Stimulated activated CD8-positive, alpha-beta memory T cell treated with anti-CD3 and anti-CD28 coated beads, Interleukin-15, amount 100 ng/mL, for 48 hours (primary cell): Measurements from ENCODE around the gene ANKRD52.

ENCODE experiments used
- DNase-seq, 2 donors: peaks; one replicate each; pipeline ENCODE4 v3.0.0-alpha.2; 2020; ENCODE audit warnings: low read depth in 2 of 2

ANKRD52 gene

DNA sequence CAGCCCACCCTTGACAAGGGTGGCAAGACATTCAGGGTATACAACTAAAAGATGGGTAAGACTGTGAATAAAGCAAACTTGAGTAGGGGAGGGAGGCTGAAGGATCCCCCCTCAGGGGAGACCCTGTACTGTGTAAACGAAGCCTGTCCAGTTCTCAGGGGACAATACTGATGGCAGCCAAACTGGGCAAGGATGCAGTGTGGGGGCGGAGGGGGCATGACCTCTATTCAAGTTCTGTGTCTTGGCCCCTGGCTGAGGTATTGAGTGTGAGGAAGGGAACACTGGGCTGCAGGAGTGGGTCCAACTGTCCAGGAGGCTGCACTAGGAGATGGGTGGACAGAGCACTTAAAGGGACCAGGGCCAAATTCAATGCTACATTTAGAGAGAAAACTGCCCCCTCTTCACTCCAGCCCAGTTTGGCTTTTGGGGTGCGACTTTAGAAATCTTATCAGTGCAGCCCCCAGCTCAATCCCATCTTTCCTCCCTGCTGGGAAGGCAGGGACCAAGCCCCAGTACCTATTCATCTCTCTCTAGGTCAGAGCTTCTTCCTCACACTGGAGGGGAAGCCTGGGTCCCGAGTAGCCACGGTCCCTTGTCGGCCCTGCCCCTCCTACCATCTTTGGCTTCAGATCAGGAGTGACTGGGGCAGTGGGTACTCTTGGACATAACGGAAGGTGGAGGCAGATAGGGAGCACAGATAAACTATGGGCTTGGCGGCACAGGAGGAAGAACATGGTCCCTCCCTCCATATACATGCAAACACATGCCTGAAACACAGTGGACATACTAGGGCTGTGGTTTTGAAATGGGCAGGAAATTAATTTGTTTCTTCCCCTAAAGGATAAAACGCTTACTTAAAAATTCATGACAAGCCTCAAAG lies 16.5 kb downstream of the ANKRD52 start:
- DNase-seq, result no peak

GRCh38 chr12:56237552-56237951 lies 20.6 kb downstream of the ANKRD52 start:
- no peak for DNase-seq

DNA sequence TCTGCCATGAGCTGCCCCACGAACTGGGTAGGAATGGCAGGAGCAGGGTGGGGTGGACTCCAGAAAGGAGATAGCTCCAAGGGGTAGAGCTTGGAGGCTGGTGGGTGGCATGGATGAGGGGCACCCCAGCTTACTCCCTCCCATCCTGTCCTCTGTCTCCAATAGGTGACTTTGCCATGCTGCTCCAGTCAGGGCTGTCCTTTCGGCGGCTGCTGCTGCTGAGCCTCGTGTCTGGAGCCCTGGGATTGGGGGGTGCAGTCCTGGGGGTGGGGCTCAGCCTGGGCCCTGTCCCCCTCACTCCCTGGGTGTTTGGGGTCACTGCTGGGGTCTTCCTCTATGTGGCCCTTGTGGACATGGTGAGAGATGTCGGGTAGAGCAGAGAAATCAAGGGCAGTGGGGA lies 21.2 kb downstream of the ANKRD52 start:
- DNase-seq, result no peak

- no peak for DNase-seq
Measured at GRCh38 chr12:56236091-56236490, 22.1 kb downstream of the ANKRD52 start.

DNA sequence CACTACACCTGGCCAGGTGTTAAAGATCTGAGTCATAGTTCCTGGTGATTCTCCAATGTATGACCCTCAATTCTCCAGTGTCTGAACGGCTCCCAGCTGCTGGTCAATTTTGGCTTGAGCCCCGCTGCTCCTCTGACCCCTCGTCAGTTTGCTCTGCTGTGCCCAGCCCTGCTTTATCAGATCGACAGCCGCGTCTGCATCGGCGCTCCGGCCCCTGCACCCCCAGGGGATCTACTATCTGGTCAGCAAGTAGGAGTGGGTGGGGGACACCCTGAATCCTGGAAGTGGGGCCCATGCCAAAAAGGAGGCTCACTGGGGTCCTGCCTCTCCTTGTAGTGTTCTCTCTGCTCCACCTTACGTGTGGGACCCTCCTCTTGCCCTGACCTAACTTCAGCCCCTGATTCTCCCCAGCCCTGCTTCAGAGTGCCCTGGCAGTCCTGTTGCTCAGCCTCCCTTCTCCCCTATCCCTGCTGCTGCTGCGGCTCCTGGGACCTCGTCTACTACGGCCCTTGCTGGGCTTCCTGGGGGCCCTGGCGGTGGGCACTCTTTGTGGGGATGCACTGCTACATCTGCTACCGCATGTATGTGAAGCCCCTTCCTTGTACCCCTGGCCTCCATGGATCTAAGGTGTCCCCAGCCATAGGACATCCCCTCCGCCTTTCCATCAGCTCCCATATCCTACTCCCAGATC lies 23.3 kb downstream of the ANKRD52 start:
- DNase-seq, result no peak

DNA sequence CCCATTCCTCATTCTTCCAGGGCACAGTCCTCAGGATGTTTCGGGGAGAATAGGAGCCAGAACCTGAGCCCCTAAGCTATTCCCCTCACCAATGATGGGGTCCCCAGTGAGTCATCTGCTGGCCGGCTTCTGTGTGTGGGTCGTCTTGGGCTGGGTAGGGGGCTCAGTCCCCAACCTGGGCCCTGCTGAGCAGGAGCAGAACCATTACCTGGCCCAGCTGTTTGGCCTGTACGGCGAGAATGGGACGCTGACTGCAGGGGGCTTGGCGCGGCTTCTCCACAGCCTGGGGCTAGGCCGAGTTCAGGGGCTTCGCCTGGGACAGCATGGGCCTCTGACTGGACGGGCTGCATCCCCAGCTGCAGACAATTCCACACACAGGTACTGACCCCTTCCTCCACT lies 27.0 kb downstream of the ANKRD52 start:
- DNase-seq, result no peak

DNA sequence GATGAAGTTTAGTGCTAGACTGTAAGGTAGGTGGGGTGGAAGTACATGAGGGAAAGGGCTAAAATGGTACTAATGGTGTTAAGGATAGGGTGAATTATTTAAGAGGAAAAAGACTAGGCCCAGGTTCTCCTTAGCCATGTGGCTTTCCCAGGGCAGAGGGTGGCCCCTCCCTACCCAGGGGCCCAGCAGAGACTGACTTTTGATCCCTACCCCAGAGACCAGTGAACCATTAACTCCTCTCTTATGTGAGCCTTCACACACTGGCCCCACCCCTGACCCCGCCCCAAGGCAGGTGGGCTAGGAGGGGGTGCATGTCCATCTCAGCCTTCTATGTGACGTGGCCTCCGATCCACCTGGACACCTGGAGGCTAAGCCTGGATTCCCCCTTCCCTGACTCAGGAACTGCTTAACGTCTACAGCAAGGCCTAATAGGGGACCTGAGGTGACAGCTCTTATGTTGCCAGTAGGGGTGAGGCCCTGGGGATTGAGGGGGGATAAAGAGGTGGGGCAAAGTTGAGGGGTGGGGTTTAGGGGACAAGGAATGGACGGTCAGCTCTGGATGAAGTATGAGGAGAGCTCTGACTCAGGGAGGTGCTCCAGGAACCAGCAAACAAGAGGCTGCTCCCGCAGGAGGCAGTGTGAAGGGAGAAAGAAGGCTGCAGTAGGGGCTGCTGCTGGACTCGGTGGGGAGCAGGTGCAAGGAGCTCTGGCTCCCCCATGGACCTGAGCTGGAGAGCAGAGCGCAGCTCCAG lies 27.6 kb downstream of the ANKRD52 start:
- DNase-seq, result no peak

GRCh38 chr12:56229916-56230431 lies 28.2 kb downstream of the ANKRD52 start, which contains the start of gene SLC39A5:
Gene SLC39A5, plus strand, starts transcription at chr12:56230051. Its CDS starts 1,224 bp downstream, at chr12:56231275.
- DNase-seq, result no peak

DNA sequence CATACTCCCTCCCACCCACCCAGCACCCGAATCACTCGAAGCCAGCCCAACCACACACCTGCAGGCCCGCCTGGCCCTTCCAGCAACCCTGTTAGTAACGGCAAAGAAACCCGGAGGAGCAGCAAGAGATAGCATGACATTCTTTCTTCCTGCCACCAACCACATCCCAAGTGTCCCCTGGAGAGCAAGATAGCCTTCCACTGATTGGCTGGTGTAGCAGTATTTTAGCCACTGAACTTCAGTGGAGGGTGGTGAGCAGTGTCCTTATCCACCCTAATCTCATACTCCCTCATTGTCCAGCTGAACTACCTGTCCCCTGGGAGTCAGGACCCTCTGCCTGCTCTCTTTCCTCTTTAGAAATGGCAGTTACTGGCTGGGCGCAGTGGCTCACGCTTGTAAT lies 29.1 kb downstream of the ANKRD52 start:
- no peak for DNase-seq

GRCh38 chr12:56224954-56225353 lies 33.2 kb downstream of the ANKRD52 start:
- no peak for DNase-seq

DNA sequence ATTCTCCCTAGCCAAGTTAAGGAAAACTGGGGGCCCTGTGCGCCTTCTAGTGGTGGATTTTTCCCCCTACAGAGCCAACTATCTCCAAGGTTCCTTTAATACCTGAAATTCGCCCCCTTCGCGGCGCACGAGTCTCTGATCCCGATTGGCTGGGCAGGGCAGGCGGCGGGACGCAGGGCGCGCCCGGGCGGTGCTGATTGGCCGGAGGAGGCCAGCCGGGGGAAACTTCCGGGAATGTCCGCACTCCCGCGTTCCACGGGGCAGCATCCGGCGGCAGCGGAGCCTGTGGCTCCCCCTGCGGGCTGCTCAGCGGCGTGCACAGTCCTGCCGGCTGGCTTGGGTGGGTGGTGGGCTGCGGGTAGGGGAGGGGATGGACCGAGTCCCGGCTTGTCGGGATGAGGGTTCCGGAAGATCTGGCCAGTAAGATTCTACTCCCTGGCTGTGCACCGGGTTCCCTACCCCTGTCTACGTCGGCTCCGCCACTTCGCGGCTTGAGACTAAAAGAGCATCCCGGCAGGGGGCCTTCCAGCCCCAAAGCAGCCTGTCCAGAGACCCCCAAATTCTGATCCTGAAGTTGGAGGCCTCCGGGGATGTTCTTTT lies 34.0 kb downstream of the ANKRD52 start, which contains the start of gene NABP2:
NABP2 (plus strand) TSS at position 241 of the 600 bp plus-strand sequence. CDS start 515 bp downstream, outside the sequence.
- peak; percentile 94 to 98 for DNase-seq

GRCh38 chr12:56223571-56224101 lies 34.5 kb downstream of the ANKRD52 start:
- DNase-seq, result no peak

GRCh38 chr12:56222531-56222895 lies 35.7 kb downstream of the ANKRD52 start:
- no peak for DNase-seq

DNA sequence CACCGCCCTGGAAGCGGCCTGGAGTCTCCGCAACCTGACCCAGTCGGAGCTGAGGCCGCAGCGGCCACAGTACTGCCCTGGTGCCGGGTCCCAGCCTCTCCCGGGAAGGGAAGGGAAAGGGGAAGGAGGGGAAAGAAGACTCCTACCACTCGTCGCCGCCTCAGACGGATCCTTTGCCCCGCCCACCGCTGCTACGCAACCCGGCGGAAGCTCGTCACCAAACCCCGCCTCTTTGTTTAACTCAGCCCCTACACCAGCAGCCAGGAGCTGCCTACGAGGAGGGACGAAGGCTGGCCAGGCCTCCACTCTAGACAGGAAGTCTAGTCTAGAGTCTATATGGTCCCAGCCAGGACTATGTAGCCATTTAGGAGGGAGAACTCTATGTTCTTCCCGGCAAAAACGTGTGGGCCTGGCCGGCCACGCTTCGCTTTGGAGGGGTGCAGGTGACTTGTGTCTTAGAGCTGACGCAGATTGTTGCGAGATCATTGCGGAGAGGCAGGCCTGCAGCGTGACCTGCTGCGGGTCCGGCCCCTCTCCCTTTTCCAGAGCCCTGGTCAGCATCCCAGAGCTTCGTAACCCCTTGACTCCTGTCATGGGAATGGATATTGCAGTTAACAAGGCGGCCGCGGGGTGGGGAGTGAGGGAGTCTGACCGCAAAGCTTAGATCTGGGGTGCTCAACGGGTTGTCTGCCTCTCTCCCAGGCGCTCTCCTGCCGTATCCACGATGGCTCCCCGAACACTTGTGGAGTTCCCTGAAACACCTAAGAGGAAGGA lies 36.2 kb downstream of the ANKRD52 start, which contains the start of gene RNF41:
RNF41 (minus strand) TSS at position 166 of the 774 bp plus-strand sequence. CDS start 7,875 bp downstream, outside the sequence.
- peak; percentile 85 to 88 for DNase-seq

DNA sequence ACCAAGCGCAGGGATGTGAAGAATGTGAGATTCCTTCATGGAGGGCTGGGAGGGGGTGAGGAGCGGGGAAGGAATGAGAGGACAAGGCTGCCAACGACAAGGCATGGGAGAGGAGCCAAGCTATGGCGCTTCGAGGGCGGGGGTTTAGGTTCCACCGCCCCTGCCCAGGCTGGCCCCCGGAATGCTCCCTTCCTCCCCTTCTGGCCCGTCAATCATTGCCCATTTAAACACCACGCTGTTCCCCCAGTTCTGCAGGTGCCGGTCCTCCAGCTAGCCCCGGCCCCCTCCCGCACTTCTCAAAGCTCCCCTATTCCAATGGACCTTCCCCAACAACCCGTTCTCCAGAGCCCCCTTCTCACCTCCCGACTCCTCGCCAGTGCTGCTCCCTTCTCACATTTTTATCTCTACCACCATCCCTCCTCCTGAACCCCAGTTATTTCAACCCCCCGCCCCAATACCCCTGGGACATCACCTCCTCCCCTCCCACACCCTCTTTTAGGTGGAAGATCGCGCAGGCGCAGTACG lies 36.9 kb downstream of the ANKRD52 start:
- no peak for DNase-seq

- no peak for DNase-seq
Measured at GRCh38 chr12:56220611-56221231, 37.5 kb downstream of the ANKRD52 start.

- DNase-seq, result no peak
Measured at GRCh38 chr12:56219840-56220239, 38.3 kb downstream of the ANKRD52 start.

GRCh38 chr12:56216461-56216860 lies 41.7 kb downstream of the ANKRD52 start:
- no peak for DNase-seq

GRCh38 chr12:56213878-56214277 lies 44.3 kb downstream of the ANKRD52 start:
- DNase-seq, result no peak

DNA sequence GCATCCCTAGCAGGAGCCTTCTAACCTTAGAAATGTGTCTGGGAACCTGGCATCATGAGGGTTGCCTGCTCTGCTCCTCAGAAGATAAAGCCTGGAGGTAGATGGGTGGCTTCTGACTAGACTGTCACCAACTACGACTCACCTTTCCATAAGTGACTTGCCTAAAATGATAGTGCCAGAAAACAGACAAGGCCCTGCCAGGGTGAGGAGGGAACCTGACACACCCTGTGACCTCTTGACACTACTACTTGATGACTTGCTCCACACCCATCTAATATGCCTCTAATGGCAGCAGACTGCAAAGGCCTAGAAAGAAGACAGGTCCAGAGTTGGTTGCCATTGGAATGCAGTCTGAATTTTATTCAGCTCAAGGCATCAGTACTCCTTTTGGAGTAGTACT lies 45.8 kb downstream of the ANKRD52 start:
- DNase-seq, result no peak
